Measurements from ENCODE around the gene PSMB8.

DNA sequence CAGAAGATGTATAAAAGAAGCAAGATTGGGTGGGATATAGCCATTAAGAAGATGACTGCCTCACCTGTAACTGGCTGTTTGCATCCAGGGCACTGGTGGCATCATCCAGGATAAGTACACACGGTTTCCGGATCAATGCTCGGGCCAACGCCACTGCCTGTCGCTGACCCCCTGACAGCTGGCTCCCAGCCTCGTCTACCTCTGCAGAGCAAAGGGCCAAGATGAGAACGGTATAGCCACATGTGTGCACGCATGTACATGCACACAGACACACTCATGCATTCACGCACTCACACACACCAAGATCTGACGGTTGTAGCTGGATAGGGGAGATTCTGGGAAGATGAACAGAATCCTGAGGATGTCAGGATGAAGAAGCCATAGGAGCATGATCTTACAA lies 3.2 kb upstream of the PSMB8 start:
- TF ChIP-seq, protein P1, sequence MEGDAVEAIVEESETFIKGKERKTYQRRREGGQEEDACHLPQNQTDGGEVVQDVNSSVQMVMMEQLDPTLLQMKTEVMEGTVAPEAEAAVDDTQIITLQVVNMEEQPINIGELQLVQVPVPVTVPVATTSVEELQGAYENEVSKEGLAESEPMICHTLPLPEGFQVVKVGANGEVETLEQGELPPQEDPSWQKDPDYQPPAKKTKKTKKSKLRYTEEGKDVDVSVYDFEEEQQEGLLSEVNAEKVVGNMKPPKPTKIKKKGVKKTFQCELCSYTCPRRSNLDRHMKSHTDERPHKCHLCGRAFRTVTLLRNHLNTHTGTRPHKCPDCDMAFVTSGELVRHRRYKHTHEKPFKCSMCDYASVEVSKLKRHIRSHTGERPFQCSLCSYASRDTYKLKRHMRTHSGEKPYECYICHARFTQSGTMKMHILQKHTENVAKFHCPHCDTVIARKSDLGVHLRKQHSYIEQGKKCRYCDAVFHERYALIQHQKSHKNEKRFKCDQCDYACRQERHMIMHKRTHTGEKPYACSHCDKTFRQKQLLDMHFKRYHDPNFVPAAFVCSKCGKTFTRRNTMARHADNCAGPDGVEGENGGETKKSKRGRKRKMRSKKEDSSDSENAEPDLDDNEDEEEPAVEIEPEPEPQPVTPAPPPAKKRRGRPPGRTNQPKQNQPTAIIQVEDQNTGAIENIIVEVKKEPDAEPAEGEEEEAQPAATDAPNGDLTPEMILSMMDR (IDR thresholded peaks at IDR 0.05; ENCODE audit: insufficient read depth, low read length): no peak
- TF ChIP-seq SPI1 (IDR thresholded peaks at IDR 0.05; ENCODE audit: borderline replicate concordance, low read depth): no peak

All from HL-60 (cell line).